ENCODE results near the gene MAPK14. TPM values are rescaled to one million over a fixed set of nuclear protein-coding genes. Genes with fewer than 3 reads are reported as not detected.

The MAPK14 gene
- total RNA-seq, 1 experiment from 2014 or later = 60.4 TPM

DNA sequence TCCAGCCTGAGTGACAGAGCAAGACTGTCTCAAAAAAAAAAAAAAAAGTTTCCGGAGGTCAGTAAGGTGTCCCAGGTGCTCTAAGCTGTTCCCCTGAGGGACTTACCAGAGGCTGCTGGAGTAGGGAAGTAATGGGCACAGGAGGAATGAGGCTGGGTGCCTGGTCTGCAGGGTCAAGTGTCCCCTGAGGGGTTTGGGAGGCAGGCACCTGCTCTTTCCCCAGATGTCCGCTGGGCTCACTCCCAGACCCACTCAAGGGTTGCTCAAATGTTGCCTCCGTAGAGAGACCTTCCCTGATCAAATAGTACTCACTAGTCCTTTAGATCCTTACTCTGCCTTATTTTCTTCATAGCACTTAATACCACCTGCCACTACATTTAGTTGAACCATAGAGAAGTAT lies 97.3 kb downstream of the MAPK14 start:
- no peak for DNase-seq
- Histone ChIP-seq H3F3A (ENCODE audit: insufficient read depth, low read depth) (peaks cover 72% of the 10 kb centered on the region), H4K20me1 (ENCODE audit: insufficient read depth) (no peaks in the 10 kb centered on the region), H3K79me2 (ENCODE audit: low read depth) (peaks cover 19% of the 10 kb centered on the region), H3K27me3 (ENCODE audit: insufficient read depth, low read depth) (no peaks in the 10 kb centered on the region), H3K9me2 (ENCODE audit: insufficient read depth) (no peaks in the 10 kb centered on the region), H3K36me3 (ENCODE audit: low read depth) (no peaks in the 10 kb centered on the region), H2AFZ (no peak overlapping the region), H3K4me3 (no peak overlapping the region), H3K9me3 (ENCODE audit: insufficient read depth, low read depth) (no peaks in the 10 kb centered on the region), H3K4me1 (replicated peaks; ENCODE audit: insufficient read depth) (peaks cover 84% of the 10 kb centered on the region), H3K4me2 (no peak overlapping the region), H3K27ac (no peak overlapping the region)
- POLR2A ChIA-PET (ENCODE audit: unreplicated experiment) = no interaction called here
- intact Hi-C loops (cut with micrococcal nuclease; ENCODE audit: unreplicated experiment) = loop anchor here (5.0 kb wide), 1 partner anchor 177 kb away; no protein-coding TSS in a partner anchor
- no TSS peak for BruUV-seq (replicated peaks)
- CTCF ChIA-PET = no interaction called here
- no peak for TF ChIP-seq EZH2 (IDR thresholded peaks at IDR 0.05; ENCODE audit: low read depth)
- no peak for TF ChIP-seq CTCF (conservative IDR thresholded peaks at IDR 0.05)

DNA sequence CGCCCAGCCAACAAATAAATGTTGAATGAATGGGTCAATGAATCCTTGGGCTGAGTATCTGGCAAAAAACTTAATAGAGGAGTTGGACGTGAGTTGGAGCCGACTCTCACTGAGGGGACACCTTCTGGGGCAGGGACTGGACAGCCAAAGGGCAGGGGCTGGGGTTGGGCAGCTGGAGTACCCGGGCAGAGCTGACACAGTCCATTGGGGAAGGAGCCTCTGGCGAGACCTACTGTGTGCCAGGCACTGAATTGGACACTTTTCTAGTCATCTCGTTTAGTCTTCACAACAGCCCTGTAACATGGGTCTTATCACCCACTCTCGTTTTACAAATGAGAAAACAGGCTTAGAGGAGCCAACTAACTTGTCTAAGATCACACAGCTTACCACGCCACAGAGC lies 98.0 kb downstream of the MAPK14 start:
- ChIA-PET POLR2A (ENCODE audit: unreplicated experiment) (no interaction called here), CTCF (interaction anchor here (0.6 kb wide), 1 partner anchor 389 kb away, joined by 3 read pairs; no protein-coding TSS in a partner anchor)
- Histone ChIP-seq H2AFZ (no peak overlapping the region), H3K4me3 (no peak overlapping the region), H3F3A (ENCODE audit: insufficient read depth, low read depth) (peaks cover 68% of the 10 kb centered on the region), H3K36me3 (ENCODE audit: low read depth) (no peaks in the 10 kb centered on the region), H3K4me2 (no peak overlapping the region), H3K9me3 (ENCODE audit: insufficient read depth, low read depth) (no peaks in the 10 kb centered on the region), H3K27me3 (ENCODE audit: insufficient read depth, low read depth) (no peaks in the 10 kb centered on the region), H3K27ac (0 out of 2 replicates have a peak overlapping the region, but pooled peaks have one; percentile 88), H3K4me1 (replicated peaks; ENCODE audit: insufficient read depth) (peaks cover 77% of the 10 kb centered on the region), H3K9me2 (ENCODE audit: insufficient read depth) (no peaks in the 10 kb centered on the region), H3K79me2 (ENCODE audit: low read depth) (peaks cover 22% of the 10 kb centered on the region), H4K20me1 (ENCODE audit: insufficient read depth) (no peaks in the 10 kb centered on the region)
- DNase-seq = no peak
- no peak for TF ChIP-seq EZH2 (IDR thresholded peaks at IDR 0.05; ENCODE audit: low read depth)
- no peak for TF ChIP-seq CTCF (conservative IDR thresholded peaks at IDR 0.05)
- BruUV-seq (replicated peaks) = no TSS peak
- intact Hi-C loops (cut with micrococcal nuclease; ENCODE audit: unreplicated experiment) = no loop called here

- no peaks in the 10 kb centered on the region for H3K36me3 ChIP-seq (ENCODE audit: low read depth)
- ChIA-PET POLR2A (ENCODE audit: unreplicated experiment) (no interaction called here), CTCF (interaction anchor here (1.2 kb wide), 1 partner anchor 176 kb away, joined by 3 read pairs; no protein-coding TSS in a partner anchor)
- no peak overlapping the region for H3K4me3 ChIP-seq
- no TSS peak for BruUV-seq (replicated peaks)
- DNase-seq = no peak
- H3K4me1 ChIP-seq (replicated peaks; ENCODE audit: insufficient read depth) = peaks cover 71% of the 10 kb centered on the region
- peak overlapping the region; percentile 90 for H3K4me2 ChIP-seq
- peaks cover 27% of the 10 kb centered on the region for H3K79me2 ChIP-seq (ENCODE audit: low read depth)
- H3F3A ChIP-seq (ENCODE audit: insufficient read depth, low read depth) = peaks cover 67% of the 10 kb centered on the region
- no peaks in the 10 kb centered on the region for H3K9me3 ChIP-seq (ENCODE audit: insufficient read depth, low read depth)
- no peaks in the 10 kb centered on the region for H3K27me3 ChIP-seq (ENCODE audit: insufficient read depth, low read depth)
- H3K27ac ChIP-seq = peak overlapping the region; percentile 88
- intact Hi-C loops (cut with micrococcal nuclease; ENCODE audit: unreplicated experiment) = no loop called here
- no peak for TF ChIP-seq EZH2 (IDR thresholded peaks at IDR 0.05; ENCODE audit: low read depth)
- no peak for TF ChIP-seq CTCF (conservative IDR thresholded peaks at IDR 0.05)
- H2AFZ ChIP-seq = no peak overlapping the region
- H3K9me2 ChIP-seq (ENCODE audit: insufficient read depth) = no peaks in the 10 kb centered on the region
- no peaks in the 10 kb centered on the region for H4K20me1 ChIP-seq (ENCODE audit: insufficient read depth)
These were observed 98.5 kb downstream of the MAPK14 start for GRCh38 chr6:36126121-36126520.

Data from PC-9 (cell line).